Cardiac fibroblast (primary cell): ENCODE data around the gene PPIB.
A peak's percentile ranks its signal among the peaks of the same experiment; 100 is the strongest.

Source experiments
- DNase-seq, 2 donors: peaks; one replicate each; pipeline versions ENCODE4 v3.0.0 to v3.0.0-alpha.2; 2010; ENCODE audit warnings: low read depth in 2 of 2
- H3K4me3 ChIP-seq, 2 donors: replicated peaks in 1 of 2; 1 replicate in 1 of 2; 2 replicates in 1 of 2; pipeline ENCODE4 v1.5.1; 2011; ENCODE audit warnings: low read depth in 2 of 2, low read length in 2 of 2, mild to moderate bottlenecking in 2 of 2, moderate library complexity in 1 of 2
- CTCF ChIP-seq: IDR thresholded peaks from one replicate; pipeline ENCODE4 v1.5.1; 2011; ENCODE audit warnings: low read depth, mild to moderate bottlenecking, low read length, inconsistent platforms

Gene PPIB

GRCh38 chr15:64151727-64152506 is 10.9 kb downstream of the PPIB start, which contains the start of gene SNX22:
SNX22 (plus strand) TSS chr15:64151731; CDS start chr15:64151776, 45 bp downstream.
- DNase-seq: no peak
- H3K4me3 ChIP-seq: peak within 1 kb of the TSS; percentile 45 to 50
- no peak for TF ChIP-seq CTCF

GRCh38 chr15:64149893-64150578 is 12.8 kb downstream of the PPIB start:
- DNase-seq: no peak
- no peak overlapping the region for H3K4me3 ChIP-seq

GRCh38 chr15:64149424-64149823 is 13.4 kb downstream of the PPIB start:
- no peak overlapping the region for H3K4me3 ChIP-seq
- peak; percentile 25 for TF ChIP-seq CTCF
- DNase-seq: peak in 1 of 2 donors; percentile 48

More at GRCh38 chr15:64149893-64150578, 12.8 kb downstream of the PPIB start:
- no peak for TF ChIP-seq CTCF

GRCh38 chr15:64148581-64148980 is 14.2 kb downstream of the PPIB start:
- no peak for DNase-seq
- no peak overlapping the region for H3K4me3 ChIP-seq
- no peak for TF ChIP-seq CTCF

GRCh38 chr15:64148168-64148567 is 14.7 kb downstream of the PPIB start:
- no peak for TF ChIP-seq CTCF
- no peak overlapping the region for H3K4me3 ChIP-seq
- DNase-seq: no peak

- H3K4me3 ChIP-seq: no peak overlapping the region
- no peak for TF ChIP-seq CTCF
- peak in 1 of 2 donors; percentile 46 for DNase-seq
Observed at GRCh38 chr15:64146885-64147681, 15.7 kb downstream of the PPIB start.
